IMR-90 (cell line): ENCODE data around the gene P4HA2. TPM values are rescaled to one million over a fixed set of nuclear protein-coding genes. Genes with fewer than 3 reads are reported as not detected.

Experiments
- ATAC-seq: fragments of 200-7000 bp; cut with Tn5 transposase; 2 replicates; pipeline ENCODE4 v1.9.1; 2020; ENCODE audit warnings: low read depth, mild to moderate bottlenecking, moderate library complexity
- BruUV-seq: library from RNA; stranded (reverse); fragments of 400-500 nt; replicated peaks from 2 replicates; lab custom pipeline; 2021; lab: Mats Ljungman, UMichigan
- CTCF ChIA-PET: fragments of 300-600 bp; formaldehyde crosslinking; extraction: SDS; loops from one replicate; lab custom pipeline; 2021; ENCODE audit warnings: antibody characterized with exemption; lab: Yijun Ruan, JAX
- POLR2A ChIA-PET: fragments of 300-600 bp; sonication (Branson Sonifier 250); formaldehyde crosslinking; loops from one replicate; lab custom pipeline; 2022; ENCODE audit warnings: antibody characterized with exemption; ENCODE audit not compliant: unreplicated experiment; lab: Charles Lee
- DNase-seq: peaks from one replicate; pipeline ENCODE4 v3.0.0; 2013
- H2AFZ ChIP-seq: replicated peaks from 2 replicates; pipeline ENCODE3; 2013; ENCODE audit warnings: low read length, mild to moderate bottlenecking; ENCODE audit not compliant: poor library complexity
- H2AK5ac ChIP-seq: 2 replicates; pipeline ENCODE4 v1.6.1; 2013; ENCODE audit warnings: low read depth, low read length, inconsistent platforms
- H2AK9ac ChIP-seq: replicated peaks from 2 replicates; pipeline ENCODE3; 2013; ENCODE audit warnings: mild to moderate bottlenecking, low read depth, low read length, moderate library complexity; ENCODE audit not compliant: poor library complexity
- H2BK120ac ChIP-seq: 2 replicates; pipeline ENCODE4 v1.6.1; 2013; ENCODE audit warnings: low read depth, low read length, inconsistent platforms
- H2BK15ac ChIP-seq: 3 replicates; pipeline ENCODE4 v1.6.1; 2013; ENCODE audit warnings: low read depth, low read length, inconsistent platforms
- H2BK20ac ChIP-seq: 2 replicates; pipeline ENCODE4 v1.6.1; 2013; ENCODE audit warnings: low read depth, mild to moderate bottlenecking, inconsistent platforms, low read length, moderate library complexity
- H2BK5ac ChIP-seq: 2 replicates; pipeline ENCODE4 v1.6.1; 2013; ENCODE audit warnings: mild to moderate bottlenecking, low read depth, low read length, inconsistent platforms; ENCODE audit not compliant: poor library complexity, severe bottlenecking
- H3K14ac ChIP-seq: replicated peaks from 2 replicates; pipeline ENCODE4 v1.6.1; 2013; ENCODE audit warnings: low read depth, low read length, inconsistent platforms
- H3K18ac ChIP-seq: 2 replicates; pipeline ENCODE4 v1.6.1; 2013; ENCODE audit warnings: low read depth, low read length, control low read depth
- H3K23ac ChIP-seq: 2 replicates; pipeline ENCODE4 v1.6.1; 2013; ENCODE audit warnings: low read depth, low read length, inconsistent platforms
- H3K27ac ChIP-seq: 2 replicates; pipeline ENCODE4 v1.5.1; 2013; ENCODE audit warnings: mild to moderate bottlenecking, control low read depth, low read length; ENCODE audit not compliant: insufficient read depth
- H3K27me3 ChIP-seq: 2 replicates; pipeline ENCODE4 v1.6.1; 2013; ENCODE audit warnings: low read length; ENCODE audit not compliant: control insufficient read depth, insufficient read depth
- H3K36me3 ChIP-seq: 2 replicates; pipeline ENCODE4 v1.6.1; 2013; ENCODE audit warnings: low read length, mixed read lengths; ENCODE audit not compliant: control insufficient read depth, insufficient read depth
- H3K4ac ChIP-seq: 2 replicates; pipeline ENCODE4 v1.6.1; 2013; ENCODE audit warnings: low read depth, low read length, inconsistent platforms
- H3K4me1 ChIP-seq: 2 replicates; pipeline ENCODE4 v1.6.1; 2013; ENCODE audit warnings: low read length, mixed read lengths; ENCODE audit not compliant: control insufficient read depth, insufficient read depth
- H3K4me2 ChIP-seq: 2 replicates; pipeline ENCODE4 v1.6.1; 2013; ENCODE audit warnings: low read depth, mild to moderate bottlenecking, control low read depth, low read length, moderate library complexity
- H3K4me3 ChIP-seq: 2 replicates; pipeline ENCODE4 v1.5.1; 2013; ENCODE audit warnings: low read depth, mild to moderate bottlenecking, control low read depth, low read length, moderate library complexity; ENCODE audit not compliant: insufficient read depth
- H3K56ac ChIP-seq: 2 replicates; pipeline ENCODE4 v1.6.1; 2013; ENCODE audit warnings: low read length, inconsistent platforms; ENCODE audit not compliant: insufficient read depth; ENCODE audit errors: extremely low read depth
- H3K79me1 ChIP-seq, 2 experiments: 2 replicates each; pipeline ENCODE4 v1.6.1; 2013; ENCODE audit warnings: low read length in 2 of 2, inconsistent platforms in 1 of 2, low read depth in 1 of 2
- H3K9ac ChIP-seq: 2 replicates; pipeline ENCODE4 v1.6.1; 2013; ENCODE audit warnings: low read depth, low read length, control low read depth
- H3K9me1 ChIP-seq: 2 replicates; pipeline ENCODE4 v1.6.1; 2013; ENCODE audit warnings: low read length, inconsistent platforms; ENCODE audit not compliant: insufficient read depth
- H3K9me3 ChIP-seq: 2 replicates; pipeline ENCODE4 v1.6.1; 2013; ENCODE audit warnings: low read length; ENCODE audit not compliant: control insufficient read depth, insufficient read depth
- H4K20me1 ChIP-seq: 2 replicates; pipeline ENCODE4 v1.6.1; 2013; ENCODE audit warnings: low read length, inconsistent platforms; ENCODE audit not compliant: insufficient read depth
- H4K5ac ChIP-seq: 2 replicates; pipeline ENCODE4 v1.6.1; 2013; ENCODE audit warnings: mild to moderate bottlenecking, low read depth, low read length, control low read depth
- H4K8ac ChIP-seq, 2 experiments: 2 replicates each; pipeline ENCODE4 v1.6.1; 2013; ENCODE audit warnings: low read depth in 2 of 2, low read length in 2 of 2, control low read depth in 1 of 2, inconsistent platforms in 1 of 2
- H4K91ac ChIP-seq: 2 replicates; pipeline ENCODE4 v1.6.1; 2013; ENCODE audit warnings: low read depth, low read length, inconsistent platforms; ENCODE audit not compliant: insufficient read depth
- BHLHE40 ChIP-seq: fragments of 150-350 bp; IDR thresholded peaks from 2 replicates; pipeline ENCODE4 v1.6.1; 2016; ENCODE audit warnings: mild to moderate bottlenecking, low read depth, low read length
- CHD1 ChIP-seq: IDR thresholded peaks from 2 replicates; pipeline ENCODE4 v1.6.1; 2012; ENCODE audit warnings: low read depth, low read length, improper control_type of control experiment
- CTCF ChIP-seq: conservative IDR thresholded peaks from 2 replicates; pipeline ENCODE4 v1.5.1; 2012; ENCODE audit warnings: mild to moderate bottlenecking, low read depth, low read length, improper control_type of control experiment
- ELK1 ChIP-seq: fragments of 150-350 bp; IDR thresholded peaks from 2 replicates; pipeline ENCODE4 v1.6.1; 2016; ENCODE audit warnings: low read depth, mild to moderate bottlenecking, low read length, moderate library complexity, borderline replicate concordance
- FOS ChIP-seq: fragments of 150-350 bp; IDR thresholded peaks from 2 replicates; pipeline ENCODE4 v1.6.1; 2016; ENCODE audit warnings: low read depth, low read length
- MAFK ChIP-seq: IDR thresholded peaks from 2 replicates; pipeline ENCODE4 v1.6.1; 2012; ENCODE audit warnings: low read depth, low read length, improper control_type of control experiment
- MXI1 ChIP-seq: IDR thresholded peaks from 2 replicates; pipeline ENCODE4 v1.6.1; 2012; ENCODE audit warnings: low read depth, mild to moderate bottlenecking, low read length, moderate library complexity, borderline replicate concordance
- NFE2L2 ChIP-seq: fragments of 150-350 bp; IDR thresholded peaks from 2 replicates; pipeline ENCODE4 v1.6.1; 2016; ENCODE audit warnings: low read depth, mild to moderate bottlenecking, low read length
- POLR2A ChIP-seq: IDR thresholded peaks from 2 replicates; pipeline ENCODE4 v1.6.1; 2012; ENCODE audit warnings: mild to moderate bottlenecking, low read depth, low read length
- RAD21 ChIP-seq: IDR thresholded peaks from 2 replicates; pipeline ENCODE4 v1.6.1; 2012; ENCODE audit warnings: low read length, improper control_type of control experiment
- RCOR1 ChIP-seq: IDR thresholded peaks from 2 replicates; pipeline ENCODE4 v1.6.1; 2012; ENCODE audit warnings: mild to moderate bottlenecking, low read length, improper control_type of control experiment; ENCODE audit not compliant: insufficient replicate concordance
- RFX5 ChIP-seq: IDR thresholded peaks from 2 replicates; pipeline ENCODE4 v1.8.0; 2012; ENCODE audit warnings: low read depth, mild to moderate bottlenecking, low read length, moderate library complexity
- SMC3 ChIP-seq: fragments of 150-350 bp; IDR thresholded peaks from 2 replicates; pipeline ENCODE4 v1.6.1; 2016; ENCODE audit warnings: low read depth, mild to moderate bottlenecking, antibody characterized with exemption, low read length, moderate library complexity
- USF2 ChIP-seq: fragments of 150-350 bp; IDR thresholded peaks from 2 replicates; pipeline ENCODE4 v1.6.1; 2017; ENCODE audit warnings: mild to moderate bottlenecking, antibody characterized with exemption, low read length, low read depth
- WGBS, 2 experiments: methylation state at CpG; one replicate each; pipeline versions ENCODE4 v1.1.5 to v1.1.7; 2013; ENCODE audit warnings: missing lambda C conversion rate in 2 of 2; ENCODE audit not compliant: insufficient read length in 1 of 2; ENCODE audit errors: extremely low coverage in 2 of 2; 5-methylcytosine and 5-hydroxymethylcytosine counted together
- dilution Hi-C: fragments of 300-500 bp; cut with HindIII; formaldehyde crosslinking; loops from one replicate; pipeline ENCODE4 v1.14.3; 2018; ENCODE audit warnings: low sequenced_read_pairs; ENCODE audit not compliant: unreplicated experiment
- in situ Hi-C: fragments of 300-500 bp; cut with MboI; formaldehyde crosslinking; loops from 3 replicates; pipeline ENCODE4 v1.14.3; 2019; ENCODE audit warnings: low sequenced_read_pairs, inconsistent platforms, mixed read lengths
- intact Hi-C: fragments of 100-400 bp; cut with micrococcal nuclease; formaldehyde crosslinking; loops from 2 replicates; pipeline ENCODE4 v1.10.0; 2022
- polyA plus RNA-seq, 3 experiments: library from polyadenylated mRNA; depleted of rRNA; stranded (reverse); fragments of >200 nt; gene quantifications; 2 replicates each; pipeline ENCODE4 v1.2.3, GENCODE V29; 2012; ENCODE audit warnings: low replicate concordance in 1 of 3
- total RNA-seq: library from RNA; depleted of rRNA; stranded (reverse); fragments of >200 nt; gene quantifications from 2 replicates; pipeline ENCODE4 v1.2.3, GENCODE V29; 2012

P4HA2 gene
- total and polyA plus RNA-seq, 2 of the 4 experiments (the other 2 are of a cell fraction): 186 to 225 TPM

DNA sequence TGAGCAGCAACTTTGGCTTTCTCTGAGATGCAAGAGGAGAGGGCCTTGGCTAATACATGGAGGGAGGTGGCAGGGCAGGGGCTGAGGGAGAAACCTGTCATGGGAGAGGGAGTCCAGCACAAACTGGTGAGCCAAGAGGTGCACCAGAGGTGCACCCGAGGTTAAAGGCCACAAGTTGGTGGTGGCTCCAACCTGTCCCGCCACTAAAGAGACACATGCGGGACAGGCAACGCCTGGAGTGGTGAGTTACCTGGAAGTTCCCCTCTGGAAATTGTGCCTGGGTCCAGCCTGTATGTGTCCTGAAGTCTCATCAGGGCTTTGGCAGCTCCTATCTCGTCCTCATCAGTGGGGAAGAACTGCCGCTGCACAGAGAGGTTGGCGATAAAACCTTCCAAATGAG, 14.0 kb downstream of the P4HA2 start:
- H3K9me3 ChIP-seq: no peaks in the 10 kb centered on the region
- ATAC-seq (no peak), DNase-seq (no peak)
- H2BK120ac ChIP-seq: no peak overlapping the region
- no peak overlapping the region for H3K23ac ChIP-seq
- H4K8ac ChIP-seq: no peak overlapping the region
- BruUV-seq: no TSS peak
- in situ Hi-C loops: no loop called here
- no peak overlapping the region for H2AK9ac ChIP-seq
- H4K91ac ChIP-seq: no peak overlapping the region
- CTCF ChIA-PET: no interaction called here
- no peak overlapping the region for H2BK5ac ChIP-seq
- H3K79me1 ChIP-seq: peaks cover 24 to 47% of the 10 kb centered on the region in 2 experiments
- no peak overlapping the region for H3K27ac ChIP-seq
- peaks cover 64% of the 10 kb centered on the region for H3K36me3 ChIP-seq
- no peak for TF ChIP-seq RFX5
- TF ChIP-seq NFE2L2: no peak
- TF ChIP-seq RAD21: no peak
- no peak for TF ChIP-seq USF2
- TF ChIP-seq ELK1: no peak
- TF ChIP-seq MXI1: no peak
- no peak for TF ChIP-seq CHD1
- no peak for TF ChIP-seq SMC3
- TF ChIP-seq MAFK: no peak
- TF ChIP-seq CTCF: no peak
- TF ChIP-seq BHLHE40: no peak
- TF ChIP-seq POLR2A: no peak
- TF ChIP-seq RCOR1: no peak
- no peak for TF ChIP-seq FOS
- WGBS, 2 experiments: 91% methylated on average over 5 of the region's 7 CpGs; no CpG with 5 or more reads in 1 of the 2 experiments
- no peak overlapping the region for H3K4me2 ChIP-seq
- no peak overlapping the region for H3K18ac ChIP-seq
- no peak overlapping the region for H3K4me3 ChIP-seq
- no peak overlapping the region for H3K9ac ChIP-seq
- no peak overlapping the region for H2BK20ac ChIP-seq
- no peak overlapping the region for H2AK5ac ChIP-seq
- H3K4ac ChIP-seq: no peak overlapping the region
- H2AFZ ChIP-seq: no peak overlapping the region
- intact Hi-C loops: no loop called here
- H4K20me1 ChIP-seq: peaks cover 15% of the 10 kb centered on the region; the same call in 1 of the 2 replicates
- POLR2A ChIA-PET: no interaction called here
- H3K14ac ChIP-seq: no peak overlapping the region
- no peaks in the 10 kb centered on the region for H3K27me3 ChIP-seq
- H4K5ac ChIP-seq: no peak overlapping the region
- H3K9me1 ChIP-seq: peaks cover 28% of the 10 kb centered on the region
- no peak overlapping the region for H2BK15ac ChIP-seq
- no peak overlapping the region for H3K56ac ChIP-seq
- dilution Hi-C loops: no loop called here
- H3K4me1 ChIP-seq: peaks cover 13% of the 10 kb centered on the region
